MM.1S (cell line): ENCODE data around the gene NEK6.

Experiments used
- DNase-seq: peaks from one replicate; pipeline ENCODE4 v3.0.0-alpha.2; 2015
- H2AFZ ChIP-seq: fragments of 300-600 bp; sonication (generic); 2 replicates; pipeline ENCODE4 v1.6.0; 2016; ENCODE audit warnings: antibody characterized with exemption, low read length
- H3F3A ChIP-seq: fragments of 300-600 bp; sonication (generic); 2 replicates; pipeline ENCODE4 v1.6.1; 2016; ENCODE audit warnings: mild to moderate bottlenecking, antibody characterized with exemption, low read length, moderate library complexity, mixed read lengths; ENCODE audit not compliant: insufficient read depth
- H3K27ac ChIP-seq: fragments of 300-600 bp; sonication (generic); 2 replicates; pipeline ENCODE4 v1.5.1; 2016; ENCODE audit warnings: mild to moderate bottlenecking, low read length
- H3K27me3 ChIP-seq: fragments of 300-600 bp; sonication (generic); replicated peaks from 2 replicates; pipeline ENCODE4 v1.6.0; 2016; ENCODE audit warnings: low read length; ENCODE audit not compliant: insufficient read depth
- H3K36me3 ChIP-seq: fragments of 300-600 bp; sonication (generic); replicated peaks from 2 replicates; pipeline ENCODE4 v1.6.1; 2016; ENCODE audit warnings: mild to moderate bottlenecking, low read length, mixed read lengths; ENCODE audit not compliant: insufficient read depth
- H3K4me1 ChIP-seq: fragments of 300-600 bp; sonication (generic); 2 replicates; pipeline ENCODE4 v1.6.1; 2016; ENCODE audit warnings: low read length, mixed read lengths
- H3K4me2 ChIP-seq: fragments of 300-600 bp; sonication (generic); 2 replicates; pipeline ENCODE4 v1.6.0; 2016; ENCODE audit warnings: low read depth, low read length
- H3K4me3 ChIP-seq: fragments of 300-600 bp; sonication (generic); 2 replicates; pipeline ENCODE4 v1.5.1; 2016; ENCODE audit warnings: low read length, mixed read lengths
- H3K79me2 ChIP-seq: fragments of 300-600 bp; sonication (generic); 2 replicates; pipeline ENCODE4 v1.6.1; 2016; ENCODE audit warnings: mixed run types, low read length, mixed read lengths
- H3K9ac ChIP-seq: fragments of 300-600 bp; sonication (generic); 2 replicates; pipeline ENCODE4 v1.6.1; 2016; ENCODE audit warnings: low read length, mixed read lengths
- H3K9me2 ChIP-seq: fragments of 300-600 bp; sonication (generic); replicated peaks from 2 replicates; pipeline ENCODE4 v1.6.1; 2016; ENCODE audit warnings: mild to moderate bottlenecking, low read length, mixed read lengths; ENCODE audit not compliant: insufficient read depth
- H3K9me3 ChIP-seq: fragments of 300-600 bp; sonication (generic); replicated peaks from 2 replicates; pipeline ENCODE4 v1.6.1; 2016; ENCODE audit warnings: mild to moderate bottlenecking, low read length, mixed read lengths; ENCODE audit not compliant: insufficient read depth
- H4K20me1 ChIP-seq: fragments of 300-600 bp; sonication (generic); 2 replicates; pipeline ENCODE4 v1.6.1; 2016; ENCODE audit warnings: mild to moderate bottlenecking, low read length, moderate library complexity, mixed read lengths; ENCODE audit not compliant: insufficient read depth
- CTCF ChIP-seq: fragments of 300-600 bp; sonication (generic); IDR thresholded peaks from 2 replicates; pipeline ENCODE4 v1.5.1; 2016; ENCODE audit warnings: antibody characterized with exemption, low read length, mixed read lengths
- EZH2 ChIP-seq: fragments of 300-600 bp; sonication (generic); optimal IDR thresholded peaks from 2 replicates; pipeline ENCODE3; 2017; ENCODE audit warnings: low read depth, mild to moderate bottlenecking, antibody characterized with exemption, low read length, mixed read lengths
- EZH2phosphoT487 ChIP-seq: fragments of 300-600 bp; sonication (generic); IDR thresholded peaks from 2 replicates; pipeline ENCODE4 v1.6.1; 2018; ENCODE audit warnings: antibody characterized with exemption, low read length

NEK6 gene

DNA sequence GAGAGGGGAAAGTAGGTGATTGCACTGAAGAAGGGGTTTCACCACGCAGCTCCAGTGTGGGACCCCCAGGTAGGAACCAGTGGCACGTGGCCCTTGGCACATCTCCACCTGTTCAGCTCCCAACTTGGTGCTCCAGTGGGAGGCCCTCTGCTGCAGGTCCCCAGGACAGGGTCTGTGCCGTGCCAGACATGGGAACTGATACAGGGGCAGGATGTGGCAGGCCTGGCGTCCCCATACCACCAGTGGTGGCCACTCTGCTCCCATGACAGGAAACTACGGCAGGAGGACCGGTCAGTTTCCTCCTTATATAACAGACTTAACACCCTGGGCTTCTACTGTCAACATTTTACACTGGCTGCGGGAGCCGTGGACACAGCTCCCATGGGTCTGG, 90.2 kb downstream of the NEK6 start:
- H3K27me3 ChIP-seq: no peaks in the 10 kb centered on the region
- no peak overlapping the region for H3K9ac ChIP-seq
- no peak overlapping the region for H3K4me3 ChIP-seq
- peaks cover 13% of the 10 kb centered on the region; the same call in 1 of the 2 replicates for H3K36me3 ChIP-seq
- no peaks in the 10 kb centered on the region for H3F3A ChIP-seq
- TF ChIP-seq EZH2: no peak
- TF ChIP-seq EZH2phosphoT487: no peak
- no peak for TF ChIP-seq CTCF
- no peak overlapping the region for H2AFZ ChIP-seq
- no peaks in the 10 kb centered on the region for H3K9me3 ChIP-seq
- H3K9me2 ChIP-seq: no peaks in the 10 kb centered on the region
- no peaks in the 10 kb centered on the region for H3K79me2 ChIP-seq
- H3K27ac ChIP-seq: no peak overlapping the region
- H3K4me2 ChIP-seq: no peak overlapping the region
- DNase-seq: no peak
- H4K20me1 ChIP-seq: no peaks in the 10 kb centered on the region
- no peaks in the 10 kb centered on the region for H3K4me1 ChIP-seq

GRCh38 chr9:124348363-124348762, 90.6 kb downstream of the NEK6 start:
- H3K36me3 ChIP-seq: peaks cover 15% of the 10 kb centered on the region; the same call in 1 of the 2 replicates
- TF ChIP-seq CTCF (no peak), EZH2 (no peak), EZH2phosphoT487 (no peak)
- H4K20me1 ChIP-seq: no peaks in the 10 kb centered on the region

DNA sequence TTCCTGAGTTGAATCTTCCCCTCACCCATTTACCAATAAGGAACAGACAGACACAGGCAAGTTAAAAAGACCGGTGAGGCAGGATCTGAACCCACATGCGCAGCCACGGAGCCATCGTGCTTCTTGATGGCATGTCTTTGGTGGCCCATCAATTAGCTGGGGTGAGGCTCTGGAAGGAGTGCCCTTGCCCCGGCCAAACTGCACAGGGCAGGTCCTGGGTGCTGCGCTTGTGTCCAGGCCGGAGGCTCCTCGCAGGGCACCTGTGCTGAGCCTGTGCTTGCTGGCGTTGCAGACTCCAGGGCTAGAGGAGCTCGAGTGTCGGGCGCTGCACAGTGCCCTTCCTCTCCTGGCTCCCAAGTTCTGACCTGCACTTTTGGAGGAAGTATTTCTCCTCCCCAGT, 91.1 kb downstream of the NEK6 start:
- Histone ChIP-seq H3F3A (no peaks in the 10 kb centered on the region), H3K36me3 (peaks cover 15% of the 10 kb centered on the region; the same call in 1 of the 2 replicates)

More at GRCh38 chr9:124348363-124348762, 90.6 kb downstream of the NEK6 start:
- Histone ChIP-seq H3K79me2 (no peaks in the 10 kb centered on the region), H3K4me2 (no peak overlapping the region), H3K9me2 (no peaks in the 10 kb centered on the region), H3K4me1 (no peaks in the 10 kb centered on the region), H3K27me3 (no peaks in the 10 kb centered on the region), H3K4me3 (no peak overlapping the region), H3K27ac (no peak overlapping the region), H3K9me3 (no peaks in the 10 kb centered on the region), H3K9ac (no peak overlapping the region), H3F3A (no peaks in the 10 kb centered on the region), H2AFZ (no peak overlapping the region)
- no peak for DNase-seq

More for the DNA sequence above, 91.1 kb downstream of the NEK6 start:
- Histone ChIP-seq H3K4me1 (no peaks in the 10 kb centered on the region), H3K9me2 (no peaks in the 10 kb centered on the region), H3K27ac (no peak overlapping the region), H3K27me3 (no peaks in the 10 kb centered on the region), H3K79me2 (no peaks in the 10 kb centered on the region), H3K9me3 (no peaks in the 10 kb centered on the region), H3K4me2 (no peak overlapping the region), H4K20me1 (no peaks in the 10 kb centered on the region), H3K9ac (no peak overlapping the region), H2AFZ (no peak overlapping the region), H3K4me3 (no peak overlapping the region)
- DNase-seq: no peak
- TF ChIP-seq EZH2phosphoT487: no peak
- TF ChIP-seq EZH2: no peak
- TF ChIP-seq CTCF: no peak
